ENCODE measurements around the gene ADAP1.

ADAP1 gene

DNA sequence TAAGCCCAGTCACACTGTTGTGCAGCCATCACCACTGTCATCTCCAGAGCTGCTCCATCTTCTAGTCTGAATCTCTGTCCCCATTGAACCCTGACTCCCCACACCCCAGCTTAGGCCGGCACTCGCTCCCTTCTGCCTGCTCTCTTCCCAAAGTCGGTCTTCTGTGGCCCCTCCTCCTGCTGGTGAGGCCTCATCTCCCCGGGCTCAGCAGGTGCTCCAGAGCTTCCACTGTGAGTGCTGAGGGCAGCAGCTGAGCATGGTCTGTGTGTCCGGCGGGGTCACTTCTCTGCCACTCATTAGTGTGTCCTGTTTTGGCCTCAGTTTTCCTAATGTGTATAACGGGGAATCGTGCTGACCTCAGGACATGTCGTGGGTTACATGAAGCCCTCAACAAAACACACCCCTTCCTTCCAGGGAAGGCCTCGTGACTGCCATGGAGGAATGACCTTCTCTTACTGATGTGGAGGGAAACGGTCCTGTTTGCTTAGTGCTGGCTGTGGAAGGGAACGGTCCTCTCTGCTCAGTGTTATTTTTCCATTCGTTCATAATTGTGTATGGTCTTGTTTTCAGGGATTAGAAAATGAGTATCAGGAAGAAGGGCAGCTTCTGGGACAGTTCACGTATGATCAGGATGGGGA lies 82.5 kb downstream of the ADAP1 start:
- no peak overlapping the region for H3K27ac ChIP-seq (ENCODE audit: low read depth, low read length, poor library complexity, severe bottlenecking)
- no peak for TF ChIP-seq EZH2 (IDR thresholded peaks at IDR 0.05; ENCODE audit: borderline replicate concordance, low read length)
- TF ChIP-seq, protein P1, sequence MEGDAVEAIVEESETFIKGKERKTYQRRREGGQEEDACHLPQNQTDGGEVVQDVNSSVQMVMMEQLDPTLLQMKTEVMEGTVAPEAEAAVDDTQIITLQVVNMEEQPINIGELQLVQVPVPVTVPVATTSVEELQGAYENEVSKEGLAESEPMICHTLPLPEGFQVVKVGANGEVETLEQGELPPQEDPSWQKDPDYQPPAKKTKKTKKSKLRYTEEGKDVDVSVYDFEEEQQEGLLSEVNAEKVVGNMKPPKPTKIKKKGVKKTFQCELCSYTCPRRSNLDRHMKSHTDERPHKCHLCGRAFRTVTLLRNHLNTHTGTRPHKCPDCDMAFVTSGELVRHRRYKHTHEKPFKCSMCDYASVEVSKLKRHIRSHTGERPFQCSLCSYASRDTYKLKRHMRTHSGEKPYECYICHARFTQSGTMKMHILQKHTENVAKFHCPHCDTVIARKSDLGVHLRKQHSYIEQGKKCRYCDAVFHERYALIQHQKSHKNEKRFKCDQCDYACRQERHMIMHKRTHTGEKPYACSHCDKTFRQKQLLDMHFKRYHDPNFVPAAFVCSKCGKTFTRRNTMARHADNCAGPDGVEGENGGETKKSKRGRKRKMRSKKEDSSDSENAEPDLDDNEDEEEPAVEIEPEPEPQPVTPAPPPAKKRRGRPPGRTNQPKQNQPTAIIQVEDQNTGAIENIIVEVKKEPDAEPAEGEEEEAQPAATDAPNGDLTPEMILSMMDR (IDR thresholded peaks at IDR 0.05; ENCODE audit: low read length): no peak
- no peaks in the 10 kb centered on the region for H3K9me2 ChIP-seq (ENCODE audit: low read depth, low read length)

DNA sequence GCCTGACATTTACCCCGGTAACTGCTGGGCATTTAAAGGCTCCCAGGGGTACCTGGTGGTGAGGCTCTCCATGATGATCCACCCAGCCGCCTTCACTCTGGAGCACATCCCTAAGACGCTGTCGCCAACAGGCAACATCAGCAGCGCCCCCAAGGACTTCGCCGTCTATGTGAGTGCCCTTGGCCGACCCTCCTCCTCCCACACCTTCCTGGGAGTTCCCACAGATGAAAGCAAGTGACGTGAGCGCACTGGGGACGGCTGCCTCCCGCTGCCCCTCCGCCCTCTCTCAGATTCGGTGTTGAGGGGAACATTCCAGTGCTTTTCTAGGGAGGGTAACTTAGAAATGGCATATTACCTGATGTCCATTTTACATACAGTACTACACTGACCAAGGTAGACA lies 85.1 kb downstream of the ADAP1 start:
- H4K20me1 ChIP-seq (ENCODE audit: insufficient read depth, low read length): no peaks in the 10 kb centered on the region
- H3K9ac ChIP-seq (ENCODE audit: low read length): no peak overlapping the region
- no peaks in the 10 kb centered on the region for H3K9me3 ChIP-seq (ENCODE audit: low read length)
- no peak overlapping the region for H2AFZ ChIP-seq (ENCODE audit: low read length)
- H3K4me1 ChIP-seq (ENCODE audit: insufficient read depth, low read length, severe bottlenecking): peaks cover 13% of the 10 kb centered on the region
- H3F3A ChIP-seq (ENCODE audit: insufficient read depth, low read length): peaks cover 6% of the 10 kb centered on the region
- H3K9me2 ChIP-seq (ENCODE audit: low read depth, low read length): no peaks in the 10 kb centered on the region
- no peak overlapping the region for H3K27ac ChIP-seq (ENCODE audit: low read depth, low read length, poor library complexity, severe bottlenecking)
- TF ChIP-seq EZH2 (IDR thresholded peaks at IDR 0.05; ENCODE audit: borderline replicate concordance, low read length): no peak
- TF ChIP-seq, protein P1 (IDR thresholded peaks at IDR 0.05; ENCODE audit: low read length): no peak
- H3K4me3 ChIP-seq (ENCODE audit: low read depth, low read length, poor library complexity, severe bottlenecking): no peak overlapping the region
- no peak overlapping the region for H3K4me2 ChIP-seq (ENCODE audit: low read length)
- H3K79me2 ChIP-seq (ENCODE audit: insufficient read depth, low read length): no peaks in the 10 kb centered on the region
- no peaks in the 10 kb centered on the region for H3K27me3 ChIP-seq (ENCODE audit: insufficient read depth, low read length)
- peaks cover 63% of the 10 kb centered on the region for H3K36me3 ChIP-seq (ENCODE audit: insufficient read depth, low read length)

More for the DNA sequence above, 82.5 kb downstream of the ADAP1 start:
- Histone ChIP-seq H3F3A (ENCODE audit: insufficient read depth, low read length) (peaks cover 11% of the 10 kb centered on the region), H3K4me2 (ENCODE audit: low read length) (no peak overlapping the region), H3K36me3 (ENCODE audit: insufficient read depth, low read length) (peaks cover 45% of the 10 kb centered on the region), H3K79me2 (ENCODE audit: insufficient read depth, low read length) (no peaks in the 10 kb centered on the region), H3K4me1 (ENCODE audit: insufficient read depth, low read length, severe bottlenecking) (peaks cover 28% of the 10 kb centered on the region), H3K9ac (ENCODE audit: low read length) (no peak overlapping the region), H3K9me3 (ENCODE audit: low read length) (no peaks in the 10 kb centered on the region), H3K4me3 (ENCODE audit: low read depth, low read length, poor library complexity, severe bottlenecking) (no peak overlapping the region), H4K20me1 (ENCODE audit: insufficient read depth, low read length) (no peaks in the 10 kb centered on the region), H3K27me3 (ENCODE audit: insufficient read depth, low read length) (no peaks in the 10 kb centered on the region), H2AFZ (ENCODE audit: low read length) (no peak overlapping the region)

DNA sequence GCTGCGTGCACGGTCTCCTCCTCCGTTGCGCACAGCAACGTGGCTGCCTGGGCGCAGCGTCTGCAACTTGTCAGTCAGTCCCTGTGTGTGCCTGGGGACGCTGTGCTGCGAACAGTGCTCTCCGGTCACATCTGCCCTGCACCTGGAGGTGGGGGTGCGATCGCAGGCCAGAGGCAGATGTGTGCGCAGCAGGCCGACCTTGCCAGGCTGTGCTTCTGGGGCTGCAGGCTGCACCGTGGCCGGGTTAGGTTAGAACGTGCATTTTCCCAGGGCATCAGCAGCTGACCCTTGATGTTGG lies 86.3 kb downstream of the ADAP1 start:
- Histone ChIP-seq H3K36me3 (ENCODE audit: insufficient read depth, low read length) (peaks cover 67% of the 10 kb centered on the region), H3K27me3 (ENCODE audit: insufficient read depth, low read length) (no peaks in the 10 kb centered on the region), H3K4me3 (ENCODE audit: low read depth, low read length, poor library complexity, severe bottlenecking) (no peak overlapping the region), H4K20me1 (ENCODE audit: insufficient read depth, low read length) (no peaks in the 10 kb centered on the region), H3K9me3 (ENCODE audit: low read length) (no peaks in the 10 kb centered on the region), H3K9ac (ENCODE audit: low read length) (no peak overlapping the region), H3K27ac (ENCODE audit: low read depth, low read length, poor library complexity, severe bottlenecking) (no peak overlapping the region), H3K79me2 (ENCODE audit: insufficient read depth, low read length) (no peaks in the 10 kb centered on the region), H3F3A (ENCODE audit: insufficient read depth, low read length) (no peaks in the 10 kb centered on the region), H3K9me2 (ENCODE audit: low read depth, low read length) (no peaks in the 10 kb centered on the region), H3K4me1 (ENCODE audit: insufficient read depth, low read length, severe bottlenecking) (peaks cover 1% of the 10 kb centered on the region), H3K4me2 (ENCODE audit: low read length) (no peak overlapping the region), H2AFZ (ENCODE audit: low read length) (no peak overlapping the region)
- TF ChIP-seq, protein P1 (IDR thresholded peaks at IDR 0.05; ENCODE audit: low read length): no peak
- no peak for TF ChIP-seq EZH2 (IDR thresholded peaks at IDR 0.05; ENCODE audit: borderline replicate concordance, low read length)
